Activated CD4-positive, alpha-beta T cell treated with anti-CD3 and anti-CD28 coated beads, Interleukin-10, Interleukin-2, amounts not matched to agents 100 ng/mL and 50 ng/mL, durations not matched to agents 16 hours and 8 hours (primary cell): ENCODE results near the gene NPW.

Experiments
- DNase-seq: peaks from one replicate; pipeline ENCODE4 v3.0.0-alpha.2; 2020

The NPW gene

GRCh38 chr16:1984347-1985225 lies 35.0 kb upstream of the NPW start:
- no peak for DNase-seq

DNA sequence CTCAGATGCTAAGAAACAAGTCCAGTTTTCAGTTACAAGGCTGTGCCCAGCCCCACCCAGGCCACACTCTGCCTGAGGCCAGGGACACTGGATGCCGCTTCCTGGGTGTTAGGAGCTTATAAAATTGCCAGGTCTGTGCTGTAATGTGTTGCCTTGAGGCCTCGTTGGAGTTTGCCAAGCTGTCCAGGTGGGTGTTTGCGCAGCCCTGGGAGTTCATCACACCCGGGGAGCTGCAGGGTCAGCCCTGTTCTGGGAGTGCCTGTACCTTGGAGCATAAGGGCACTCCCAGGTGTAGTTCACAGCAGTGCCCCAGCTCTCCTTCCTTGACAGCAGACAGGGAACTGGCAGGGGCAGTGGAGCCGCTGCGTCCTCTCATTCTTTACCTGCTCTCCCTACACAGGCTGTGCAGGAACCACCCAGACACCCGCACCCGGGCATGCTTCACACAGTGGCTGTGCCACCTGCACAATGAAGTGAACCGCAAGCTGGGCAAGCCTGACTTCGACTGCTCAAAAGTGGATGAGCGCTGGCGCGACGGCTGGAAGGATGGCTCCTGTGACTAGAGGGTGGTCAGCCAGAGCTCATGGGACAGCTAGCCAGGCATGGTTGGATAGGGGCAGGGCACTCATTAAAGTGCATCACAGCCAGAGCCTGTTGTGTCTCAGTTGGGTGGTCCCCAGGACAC lies 34.0 kb upstream of the NPW start:
- DNase-seq = no peak

DNA sequence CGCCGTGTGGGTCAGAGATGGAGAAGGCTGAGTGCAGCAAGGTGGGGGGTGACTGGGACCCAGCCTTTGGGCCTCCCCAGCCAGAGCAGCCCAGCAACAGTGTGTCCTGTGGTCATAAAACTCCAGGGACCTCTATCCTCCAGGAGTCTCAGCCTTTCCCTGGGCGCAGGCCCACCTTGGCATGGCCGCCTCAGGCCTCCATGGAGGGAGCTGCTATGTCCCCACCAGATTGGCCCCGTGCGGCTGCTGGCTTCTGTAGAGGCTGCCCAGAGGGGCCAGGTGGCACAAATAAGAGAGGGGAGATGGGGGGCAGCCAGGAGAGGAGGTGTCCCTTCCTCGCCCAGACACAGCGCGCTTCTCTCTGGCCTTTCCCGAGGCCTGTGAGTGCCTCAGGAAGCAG lies 32.4 kb upstream of the NPW start:
- DNase-seq = no peak

DNA sequence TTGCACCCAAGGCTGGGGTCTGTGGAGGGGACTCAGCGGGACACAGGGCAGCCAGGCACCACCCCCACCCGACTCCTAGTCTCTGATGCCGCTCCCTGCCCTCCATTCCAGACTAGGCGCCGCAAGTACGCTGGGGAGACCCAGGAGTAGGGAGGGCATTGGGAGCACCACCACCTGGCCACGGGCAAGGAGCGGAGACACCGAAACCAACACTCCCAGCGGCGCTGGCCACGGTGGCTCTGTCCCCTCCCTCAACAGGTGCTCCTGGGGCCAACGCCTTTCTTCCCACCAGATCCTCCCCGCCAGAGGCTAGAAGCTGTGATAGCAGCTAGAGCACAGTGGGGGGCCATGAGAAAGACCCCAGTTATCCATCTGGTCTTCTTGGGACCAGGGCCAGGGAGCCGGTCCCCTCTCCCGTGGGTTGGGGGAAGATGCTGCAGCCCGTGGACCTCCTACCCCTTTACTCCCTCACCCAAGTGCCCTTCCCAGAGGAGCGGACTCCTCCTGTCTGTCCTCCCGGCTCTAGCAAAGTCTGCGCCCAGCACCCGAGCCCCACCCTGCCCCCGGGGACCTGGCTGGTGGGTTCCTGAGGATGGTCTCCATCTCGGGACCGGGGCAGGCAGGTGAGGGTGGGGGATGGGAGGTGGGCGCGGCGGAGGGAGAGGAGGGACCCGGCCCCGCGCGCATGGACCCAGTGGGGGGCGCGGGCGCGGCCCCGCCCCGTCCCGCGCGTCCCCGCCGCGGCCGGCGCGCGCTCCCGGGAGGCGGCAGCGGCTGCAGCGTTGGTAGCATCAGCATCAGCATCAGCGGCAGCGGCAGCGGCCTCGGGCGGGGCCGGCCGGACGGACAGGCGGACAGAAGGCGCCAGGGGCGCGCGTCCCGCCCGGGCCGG lies 30.1 kb upstream of the NPW start, which contains the start of gene SYNGR3:
TSS of gene SYNGR3 (plus strand) at position 762 of the 892 bp plus-strand sequence. CDS start 133 bp downstream, outside the sequence.
- no peak for DNase-seq

DNA sequence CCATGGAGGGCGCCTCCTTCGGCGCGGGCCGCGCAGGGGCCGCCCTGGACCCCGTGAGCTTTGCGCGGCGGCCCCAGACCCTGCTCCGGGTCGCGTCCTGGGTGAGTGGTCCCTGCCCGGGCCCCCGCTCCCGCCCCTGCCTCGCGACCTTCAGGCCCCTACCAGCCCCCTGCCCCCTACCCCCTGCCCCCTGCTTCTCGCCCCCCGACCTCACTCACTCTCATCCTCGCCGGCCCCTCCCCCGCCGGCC lies 29.6 kb upstream of the NPW start:
- DNase-seq = no peak

- DNase-seq = peak; percentile 54
Observed at GRCh38 chr16:1990351-1991134, 29.0 kb upstream of the NPW start.

GRCh38 chr16:1991135-1991551 lies 28.4 kb upstream of the NPW start:
- DNase-seq = peak; percentile 66

GRCh38 chr16:1991588-1991947 lies 28.0 kb upstream of the NPW start:
- DNase-seq = no peak

DNA sequence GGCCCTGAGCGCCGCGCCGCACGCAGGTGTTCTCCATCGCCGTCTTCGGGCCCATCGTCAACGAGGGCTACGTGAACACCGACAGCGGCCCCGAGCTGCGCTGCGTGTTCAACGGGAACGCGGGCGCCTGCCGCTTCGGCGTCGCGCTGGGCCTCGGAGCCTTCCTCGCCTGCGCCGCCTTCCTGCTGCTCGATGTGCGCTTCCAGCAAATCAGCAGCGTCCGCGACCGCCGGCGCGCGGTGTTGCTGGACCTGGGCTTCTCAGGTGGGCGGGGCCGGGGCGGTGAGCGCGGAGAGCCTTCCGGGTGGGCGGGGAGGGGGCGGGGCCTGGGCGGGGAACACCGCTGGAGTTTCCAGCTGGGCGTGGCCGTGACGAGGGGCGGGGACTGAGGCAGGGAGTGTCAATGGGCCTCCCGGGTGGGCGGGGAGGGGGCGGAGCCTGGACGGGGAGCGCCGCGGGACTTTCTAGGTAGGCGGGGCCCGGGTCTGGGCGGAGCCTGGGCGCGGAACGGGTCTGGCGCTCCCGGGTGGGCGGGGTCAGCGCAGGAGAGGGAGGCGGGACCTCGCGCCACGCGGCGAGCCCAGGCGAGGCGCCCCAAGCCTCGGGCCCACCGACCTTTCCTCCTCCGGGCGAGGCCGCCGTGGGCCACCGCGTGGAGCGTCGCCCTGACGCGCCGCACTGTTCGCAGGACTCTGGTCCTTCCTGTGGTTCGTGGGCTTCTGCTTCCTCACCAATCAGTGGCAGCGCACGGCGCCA lies 27.5 kb upstream of the NPW start:
- peak; percentile 99 for DNase-seq

DNA sequence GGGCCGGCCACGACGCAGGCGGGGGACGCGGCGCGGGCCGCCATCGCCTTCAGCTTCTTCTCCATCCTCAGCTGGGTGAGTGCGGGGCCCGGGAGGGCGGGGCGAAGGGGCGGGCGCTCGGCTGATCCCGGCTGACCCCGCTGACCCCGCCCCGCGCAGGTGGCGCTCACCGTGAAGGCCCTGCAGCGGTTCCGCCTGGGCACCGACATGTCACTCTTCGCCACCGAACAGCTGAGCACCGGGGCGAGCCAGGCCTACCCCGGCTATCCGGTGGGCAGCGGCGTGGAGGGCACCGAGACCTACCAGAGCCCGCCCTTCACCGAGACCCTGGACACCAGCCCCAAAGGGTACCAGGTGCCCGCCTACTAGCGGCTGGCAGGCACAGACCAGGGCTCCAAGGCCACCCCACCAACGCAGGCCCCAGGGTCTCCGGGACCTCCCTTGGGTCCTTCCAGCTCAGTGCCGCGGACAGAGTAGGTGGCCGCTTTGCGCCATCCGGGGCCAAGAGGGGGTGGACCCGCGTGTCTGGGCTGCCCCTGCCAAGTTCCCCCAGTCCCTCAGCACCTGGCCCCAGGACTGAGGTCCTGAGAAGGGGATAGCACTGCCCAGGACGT lies 26.8 kb upstream of the NPW start:
- no peak for DNase-seq

GRCh38 chr16:1993731-1994131 lies 25.9 kb upstream of the NPW start:
- peak; percentile 78 for DNase-seq

GRCh38 chr16:1997494-1998359 lies 21.9 kb upstream of the NPW start:
- DNase-seq = no peak

GRCh38 chr16:1998360-1998835 lies 21.2 kb upstream of the NPW start:
- DNase-seq = no peak

DNA sequence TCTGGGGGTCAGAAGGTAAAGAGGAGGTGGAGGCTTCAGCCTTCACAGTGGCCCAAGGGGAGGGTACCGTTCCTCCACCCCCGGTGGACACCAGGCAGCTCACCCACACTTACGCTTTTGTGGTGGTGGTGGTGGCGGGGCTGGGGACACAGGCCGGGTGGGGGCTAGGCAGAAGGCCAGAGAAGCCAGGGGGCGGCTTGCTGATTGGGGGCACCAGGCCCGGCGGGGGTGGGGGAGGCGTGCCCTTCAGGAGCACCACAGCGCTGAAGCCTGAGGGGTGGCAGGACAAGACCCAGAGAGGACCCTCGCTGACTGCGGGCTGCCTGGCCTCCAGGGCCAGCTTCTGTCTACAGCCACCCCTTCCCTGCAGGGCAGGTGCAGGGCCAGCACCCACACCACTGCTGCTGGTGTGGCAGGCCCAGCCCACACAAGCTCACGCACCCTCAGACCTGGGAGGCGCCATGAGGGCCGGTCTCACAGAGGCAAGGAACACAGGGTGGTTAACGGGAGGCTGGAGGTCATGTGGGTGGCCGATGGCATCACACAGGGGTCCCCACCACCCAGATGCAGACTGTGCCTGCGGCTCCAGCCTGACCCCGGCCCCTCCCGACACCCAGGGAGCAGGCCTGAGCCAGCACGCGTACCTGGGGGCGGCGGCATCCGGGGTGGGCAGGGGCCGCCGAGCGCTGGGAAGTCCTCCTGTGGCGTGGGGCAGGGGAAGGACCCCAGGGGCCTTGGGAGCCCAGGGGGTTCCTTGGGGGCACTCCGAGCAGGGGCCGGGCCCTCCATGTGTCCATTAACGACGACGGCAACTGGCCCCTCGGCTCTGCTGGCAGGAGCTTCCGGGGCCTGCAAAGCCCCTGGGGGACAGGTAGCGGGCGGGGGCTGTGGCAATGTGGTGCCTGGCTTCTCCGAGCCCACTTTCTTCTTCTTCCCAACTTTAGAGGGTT lies 20.5 kb upstream of the NPW start:
- no peak for DNase-seq

DNA sequence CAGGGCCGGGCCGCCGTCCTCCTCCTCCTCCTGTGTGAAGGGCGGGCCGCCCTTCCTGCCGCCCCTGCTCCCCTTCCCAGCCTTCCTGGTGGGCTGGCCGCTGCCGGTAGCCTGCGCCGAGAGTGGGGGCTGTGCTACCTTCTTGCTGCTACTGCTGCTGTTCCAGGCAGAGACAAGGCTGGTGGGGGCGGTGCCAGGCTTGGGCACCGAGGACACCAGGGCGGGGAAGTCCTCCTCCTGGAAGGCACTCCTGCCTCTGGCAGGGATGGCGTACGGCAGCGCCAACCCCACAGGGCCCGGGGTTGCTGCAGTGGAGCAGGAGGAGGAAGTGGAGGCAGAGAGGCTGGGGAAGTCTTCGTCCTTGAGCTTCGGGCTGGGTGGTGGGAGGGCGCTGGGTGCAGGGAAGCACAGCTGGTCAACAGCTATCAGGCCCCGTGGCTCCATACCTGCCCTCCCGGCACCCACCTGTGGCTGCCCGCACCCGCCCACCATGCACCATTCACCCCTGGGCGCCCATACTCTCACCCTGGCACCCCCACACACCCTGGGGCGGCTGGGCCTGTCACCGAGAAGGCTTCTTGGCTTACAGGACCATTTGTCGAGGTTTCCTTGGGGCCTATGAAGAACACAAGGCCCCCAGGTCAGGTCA lies 19.6 kb upstream of the NPW start:
- DNase-seq = no peak

DNA sequence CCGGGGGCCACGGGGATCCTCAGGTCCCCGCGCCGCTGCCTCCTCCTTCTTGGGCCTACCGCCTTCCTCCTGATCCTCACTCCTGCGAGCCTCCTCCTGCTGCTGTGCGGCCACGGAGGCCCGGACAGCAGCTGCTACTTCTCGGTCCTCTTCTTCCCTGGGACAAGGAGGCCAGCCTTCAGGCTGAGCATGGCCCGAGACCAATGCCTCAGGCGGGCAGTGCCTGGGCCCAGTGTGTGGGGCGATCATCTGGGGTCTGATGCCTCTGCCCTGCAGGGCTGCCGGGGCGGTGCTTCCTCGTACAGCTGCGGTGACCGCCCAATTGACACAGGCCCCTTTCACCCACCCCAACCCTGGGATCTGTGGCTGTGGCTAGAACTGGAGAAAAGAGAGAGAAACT lies 18.6 kb upstream of the NPW start:
- no peak for DNase-seq

DNA sequence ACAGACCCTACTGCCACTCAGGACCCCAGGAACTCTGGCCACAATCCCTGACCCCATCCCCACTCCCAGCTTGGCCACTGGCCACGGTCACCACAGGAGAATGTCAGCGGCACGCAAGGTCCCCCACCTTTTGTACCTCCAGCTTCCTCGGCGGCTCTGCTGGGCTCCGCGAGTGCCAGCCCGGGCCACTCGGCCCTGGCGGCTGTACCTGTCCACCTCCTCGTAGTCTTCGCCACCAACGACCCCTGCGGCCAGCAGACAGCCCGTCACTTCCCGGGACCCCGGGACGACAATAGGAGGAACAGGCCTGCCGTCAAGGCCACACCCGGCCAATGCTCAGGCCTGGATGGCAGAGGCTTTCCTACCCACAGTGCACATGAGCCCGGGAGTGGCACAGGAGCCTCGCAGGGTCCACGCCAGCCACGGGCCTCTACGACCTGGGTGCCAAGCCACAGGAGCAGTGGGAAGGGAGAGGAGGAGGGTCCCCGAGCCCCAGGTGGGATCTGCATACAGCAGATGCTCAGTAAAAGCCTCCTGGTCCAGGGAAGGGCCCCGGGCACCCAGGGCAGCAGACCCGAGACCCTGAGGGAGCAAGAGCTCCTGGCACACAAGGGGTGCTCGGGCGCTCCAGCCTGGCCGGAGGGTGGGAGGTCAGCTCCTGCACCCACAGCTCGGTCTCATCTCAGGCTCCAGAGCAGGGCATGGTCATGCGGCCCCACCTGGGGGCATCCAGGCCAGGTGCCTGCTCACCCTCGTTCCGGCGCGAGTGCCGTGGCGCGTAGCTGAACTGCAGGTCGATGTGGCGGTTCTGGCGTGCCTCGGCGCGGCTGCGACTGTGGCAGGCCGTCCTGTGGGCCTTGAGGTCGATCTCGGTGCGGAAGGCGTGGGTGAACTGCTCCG lies 17.9 kb upstream of the NPW start:
- no peak for DNase-seq
